ENCODE data around the gene TRPV4.

DNA sequence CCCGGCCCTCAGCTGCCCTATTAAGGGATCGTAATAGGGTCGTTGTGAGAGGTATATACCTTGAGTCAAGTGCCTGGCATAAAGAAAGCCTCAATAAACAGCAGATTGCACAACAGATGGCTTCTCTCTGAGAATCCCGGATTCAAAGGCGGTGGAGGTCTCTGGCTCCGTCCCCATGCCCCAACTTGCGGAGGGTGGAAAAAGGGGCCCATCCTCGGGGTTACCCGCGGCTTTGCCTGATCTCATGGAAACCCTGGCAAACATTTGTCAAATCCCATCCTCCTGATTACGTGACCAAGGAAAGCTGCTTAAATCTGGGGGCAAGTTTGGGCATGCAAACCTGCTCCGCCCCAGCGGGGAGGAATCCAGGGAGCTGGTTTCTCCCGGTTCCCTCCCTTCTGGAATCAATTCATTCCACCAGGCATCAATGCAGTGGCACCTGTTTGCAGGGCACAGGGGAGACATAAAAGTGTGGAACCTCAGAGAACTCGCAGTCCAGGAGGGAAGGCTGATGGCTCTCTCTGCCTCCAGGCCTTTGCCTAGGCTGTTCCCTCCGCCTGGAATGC is 12.3 kb downstream of the TRPV4 start:
- TF ChIP-seq, protein P1, sequence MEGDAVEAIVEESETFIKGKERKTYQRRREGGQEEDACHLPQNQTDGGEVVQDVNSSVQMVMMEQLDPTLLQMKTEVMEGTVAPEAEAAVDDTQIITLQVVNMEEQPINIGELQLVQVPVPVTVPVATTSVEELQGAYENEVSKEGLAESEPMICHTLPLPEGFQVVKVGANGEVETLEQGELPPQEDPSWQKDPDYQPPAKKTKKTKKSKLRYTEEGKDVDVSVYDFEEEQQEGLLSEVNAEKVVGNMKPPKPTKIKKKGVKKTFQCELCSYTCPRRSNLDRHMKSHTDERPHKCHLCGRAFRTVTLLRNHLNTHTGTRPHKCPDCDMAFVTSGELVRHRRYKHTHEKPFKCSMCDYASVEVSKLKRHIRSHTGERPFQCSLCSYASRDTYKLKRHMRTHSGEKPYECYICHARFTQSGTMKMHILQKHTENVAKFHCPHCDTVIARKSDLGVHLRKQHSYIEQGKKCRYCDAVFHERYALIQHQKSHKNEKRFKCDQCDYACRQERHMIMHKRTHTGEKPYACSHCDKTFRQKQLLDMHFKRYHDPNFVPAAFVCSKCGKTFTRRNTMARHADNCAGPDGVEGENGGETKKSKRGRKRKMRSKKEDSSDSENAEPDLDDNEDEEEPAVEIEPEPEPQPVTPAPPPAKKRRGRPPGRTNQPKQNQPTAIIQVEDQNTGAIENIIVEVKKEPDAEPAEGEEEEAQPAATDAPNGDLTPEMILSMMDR (conservative IDR thresholded peaks at IDR 0.05 in 1 of 2, IDR thresholded peaks at IDR 0.05 in 1 of 2; ENCODE audit: extremely low read depth in 1 of 2, insufficient read depth in 1 of 2, low read depth in 1 of 2, low read length in 2 of 2): no peak
- TF ChIP-seq EZH2 (IDR thresholded peaks at IDR 0.05; ENCODE audit: borderline replicate concordance, low read length): no peak

Measured in mammary epithelial cell (primary cell).